A172 (cell line): ENCODE measurements around the gene MYB. TPM values are rescaled to one million over a fixed set of nuclear protein-coding genes. Genes with fewer than 3 reads are reported as not detected.

Experiments used
- DNase-seq: peaks from one replicate; pipeline ENCODE4 v3.0.0-alpha.2; 2015; ENCODE audit warnings: low spot score
- total RNA-seq: library from RNA; depleted of rRNA; stranded (reverse); fragments of >200 nt; shearing (Covaris generic); gene quantifications from 2 replicates; pipeline ENCODE4 v1.2.3, GENCODE V29; 2014; rRNA removed

Gene MYB
- total RNA-seq, 1 experiment from 2014 or later = 4.1 TPM

DNA sequence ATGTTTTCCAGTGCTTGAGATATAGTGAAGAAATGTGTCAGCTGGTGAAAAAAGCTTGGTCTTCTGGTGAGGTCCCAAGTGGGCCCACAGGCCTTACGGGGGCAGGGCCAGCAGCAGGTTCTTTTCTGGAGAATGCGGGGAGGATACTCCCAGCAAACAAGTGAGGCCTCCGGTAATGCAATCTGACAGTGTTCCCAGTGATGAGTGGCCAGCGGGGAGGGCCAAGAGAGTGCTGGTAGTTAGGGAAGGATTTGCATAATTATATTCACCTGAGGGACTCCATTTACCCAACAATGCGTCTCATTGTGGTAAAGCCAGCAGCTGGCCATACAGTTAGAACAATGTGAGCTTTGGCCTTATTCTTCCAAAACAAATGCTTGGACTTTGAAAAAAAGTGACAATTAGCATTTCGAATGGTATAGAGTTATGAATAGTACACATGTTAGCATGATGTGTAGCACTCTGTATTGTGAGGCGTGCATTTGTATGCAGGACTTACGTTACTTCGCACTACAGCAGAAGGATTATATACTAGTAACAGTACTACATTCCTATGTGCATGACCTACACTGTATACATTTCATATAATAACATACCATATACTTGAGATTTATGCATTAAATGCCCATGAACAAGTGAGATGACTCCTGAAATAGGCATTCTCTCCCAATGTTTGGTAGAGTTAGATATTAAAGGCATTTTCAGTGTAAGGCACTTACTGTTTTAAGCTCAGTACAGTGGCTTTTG lies 69.8 kb downstream of the MYB start:
- DNase-seq = no peak

DNA sequence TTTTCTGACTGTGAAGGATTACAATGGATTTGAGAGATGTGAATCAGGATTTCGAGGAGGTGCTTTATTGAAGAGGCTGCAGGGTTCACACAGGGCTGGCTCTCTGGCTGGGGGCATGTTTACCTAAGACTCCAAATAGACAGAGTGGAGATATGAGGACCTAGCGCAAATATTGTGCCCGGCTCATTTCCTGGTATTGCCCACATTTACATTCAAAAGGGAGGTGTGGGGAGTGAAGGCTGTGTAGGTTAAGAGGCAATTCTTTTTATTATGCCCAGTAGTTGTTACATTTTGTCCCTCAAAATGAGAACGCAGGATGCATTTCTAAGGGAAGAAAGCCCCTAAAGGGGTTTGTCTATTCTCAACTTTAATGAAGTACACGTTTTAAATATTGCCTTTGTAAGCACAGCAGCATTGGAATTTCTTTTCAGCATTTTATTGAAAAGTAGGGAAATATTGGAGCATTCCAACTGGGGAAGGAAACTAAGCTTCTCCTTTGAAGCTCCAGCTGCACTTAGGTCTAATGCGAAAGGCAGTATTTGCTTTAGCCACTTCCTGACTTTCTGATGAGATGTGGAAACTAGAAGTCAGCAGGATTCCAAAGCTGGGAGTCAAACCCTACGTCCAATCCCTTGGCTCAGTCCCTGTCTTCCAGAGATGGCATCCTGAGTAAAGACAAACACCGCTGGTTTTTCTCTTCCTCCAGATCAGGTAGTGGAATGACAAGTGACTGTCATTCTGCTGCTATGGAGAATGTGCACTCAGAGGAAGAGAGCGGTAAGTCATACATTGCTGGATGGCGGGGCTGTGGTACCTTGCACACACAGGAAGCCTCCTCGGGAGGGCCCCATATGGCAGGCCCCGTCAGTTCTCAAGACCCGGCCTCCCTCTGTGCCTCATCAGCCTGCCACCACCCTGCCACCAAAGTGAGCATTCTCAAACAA lies 70.7 kb downstream of the MYB start:
- peak; percentile 17 for DNase-seq

DNA sequence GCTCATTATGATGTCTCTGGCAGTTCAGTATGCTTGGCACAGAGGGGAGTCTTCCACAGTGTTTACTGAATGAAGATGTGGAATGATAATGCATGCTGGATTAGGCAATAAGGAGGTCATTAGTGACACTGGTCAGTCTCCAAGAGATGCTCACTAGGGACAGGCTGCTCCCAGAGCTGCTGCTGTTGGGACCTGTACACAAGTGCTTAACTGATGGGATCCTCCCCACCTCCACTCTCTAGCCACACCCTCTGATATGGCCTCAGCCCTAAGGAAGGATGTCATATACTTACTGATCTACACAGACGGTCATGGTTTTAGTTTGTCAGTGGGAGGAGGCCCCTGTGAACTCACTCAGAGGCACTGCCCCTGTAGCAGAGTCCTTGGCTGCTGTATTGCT lies 73.4 kb downstream of the MYB start:
- DNase-seq = no peak

DNA sequence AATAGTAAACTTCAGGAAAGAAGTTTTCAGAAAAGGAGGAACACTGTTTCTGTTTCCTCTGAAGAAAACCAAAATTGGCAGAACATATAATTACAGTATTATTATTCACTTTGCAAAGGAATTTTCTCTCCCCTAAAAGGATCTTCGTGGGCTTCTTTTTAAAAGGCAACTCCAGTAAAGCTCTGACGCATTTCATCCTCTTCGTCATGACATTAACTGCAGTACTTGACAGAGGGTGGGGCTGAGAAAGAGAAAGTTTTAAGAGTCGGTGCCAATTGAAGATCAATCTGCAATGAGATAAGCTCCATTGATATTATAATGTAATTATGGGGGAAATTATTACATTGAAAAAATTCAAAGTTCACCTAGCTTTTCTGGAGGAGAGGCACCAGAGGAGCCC lies 75.8 kb downstream of the MYB start:
- no peak for DNase-seq

DNA sequence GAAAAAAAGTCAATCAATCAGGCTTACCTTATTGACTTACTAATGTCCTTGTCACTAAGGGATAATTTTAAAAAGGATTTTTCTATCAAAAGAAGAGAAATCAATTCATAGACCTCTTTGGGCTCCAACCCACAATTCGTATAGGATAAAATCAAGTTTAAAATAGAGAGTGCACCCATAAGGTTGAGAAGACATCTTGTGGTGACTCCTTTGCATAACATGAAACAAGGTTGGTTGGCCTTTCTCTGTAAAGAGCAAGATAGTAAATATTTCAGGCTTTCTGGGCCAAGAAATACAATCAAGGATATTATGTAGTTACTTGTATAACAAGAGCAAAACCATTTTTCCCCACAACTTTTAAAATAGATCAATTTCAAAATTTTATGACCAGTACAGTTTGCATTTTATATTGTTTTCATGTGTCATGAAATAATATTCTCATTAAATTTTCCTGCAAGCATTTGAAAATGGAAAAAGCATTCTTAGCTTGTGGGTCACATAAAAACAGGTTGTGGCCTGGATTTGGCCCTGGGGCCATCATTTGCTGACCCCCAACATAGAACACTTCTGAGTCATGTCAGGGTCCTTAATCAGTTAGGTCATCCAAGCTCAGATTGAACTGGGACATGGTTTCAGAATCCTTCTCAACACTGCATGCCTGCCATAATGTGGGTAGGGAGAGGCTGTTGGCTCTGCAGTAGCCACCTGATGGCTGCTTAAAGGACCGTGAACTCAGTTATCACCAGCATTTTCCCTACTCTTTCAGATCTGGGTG lies 76.7 kb downstream of the MYB start:
- DNase-seq = no peak

DNA sequence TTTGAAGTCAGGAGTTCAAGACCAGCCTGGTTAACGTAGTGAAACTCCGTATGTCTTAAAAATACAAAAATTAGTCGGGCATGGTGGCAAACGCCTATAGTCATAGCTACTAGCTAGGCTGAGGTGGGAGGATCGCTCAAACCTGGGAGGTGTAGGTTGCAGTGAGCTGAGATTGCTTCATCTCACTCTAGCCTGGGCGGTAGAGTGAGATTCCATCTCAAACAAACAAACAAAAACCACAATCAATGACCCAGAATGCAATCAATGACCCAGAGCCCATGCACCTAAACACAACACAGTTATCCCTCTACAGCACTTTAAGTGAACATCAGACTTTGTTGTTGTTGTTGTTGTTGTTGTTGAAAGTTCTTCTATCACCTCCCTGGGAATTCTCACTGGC lies 77.9 kb downstream of the MYB start:
- DNase-seq = no peak

DNA sequence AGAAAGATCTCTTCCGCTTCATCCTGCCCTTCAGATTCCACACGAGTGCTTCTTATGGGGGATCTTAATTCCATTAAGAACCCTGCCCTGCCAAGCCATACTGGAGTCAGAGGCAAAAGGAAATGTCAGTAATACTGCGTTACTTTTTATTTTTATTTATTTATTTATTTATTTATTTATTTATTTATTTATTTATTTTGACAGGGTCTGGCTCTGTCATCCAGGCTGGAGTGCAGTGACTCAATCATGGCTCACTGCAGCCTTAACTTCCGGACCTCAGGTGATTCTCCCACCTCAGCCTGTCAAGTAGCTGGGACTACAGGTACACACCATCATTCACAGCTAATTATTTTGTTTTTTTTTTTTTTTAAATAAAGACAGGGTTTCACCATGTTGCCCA lies 79.5 kb downstream of the MYB start:
- no peak for DNase-seq

DNA sequence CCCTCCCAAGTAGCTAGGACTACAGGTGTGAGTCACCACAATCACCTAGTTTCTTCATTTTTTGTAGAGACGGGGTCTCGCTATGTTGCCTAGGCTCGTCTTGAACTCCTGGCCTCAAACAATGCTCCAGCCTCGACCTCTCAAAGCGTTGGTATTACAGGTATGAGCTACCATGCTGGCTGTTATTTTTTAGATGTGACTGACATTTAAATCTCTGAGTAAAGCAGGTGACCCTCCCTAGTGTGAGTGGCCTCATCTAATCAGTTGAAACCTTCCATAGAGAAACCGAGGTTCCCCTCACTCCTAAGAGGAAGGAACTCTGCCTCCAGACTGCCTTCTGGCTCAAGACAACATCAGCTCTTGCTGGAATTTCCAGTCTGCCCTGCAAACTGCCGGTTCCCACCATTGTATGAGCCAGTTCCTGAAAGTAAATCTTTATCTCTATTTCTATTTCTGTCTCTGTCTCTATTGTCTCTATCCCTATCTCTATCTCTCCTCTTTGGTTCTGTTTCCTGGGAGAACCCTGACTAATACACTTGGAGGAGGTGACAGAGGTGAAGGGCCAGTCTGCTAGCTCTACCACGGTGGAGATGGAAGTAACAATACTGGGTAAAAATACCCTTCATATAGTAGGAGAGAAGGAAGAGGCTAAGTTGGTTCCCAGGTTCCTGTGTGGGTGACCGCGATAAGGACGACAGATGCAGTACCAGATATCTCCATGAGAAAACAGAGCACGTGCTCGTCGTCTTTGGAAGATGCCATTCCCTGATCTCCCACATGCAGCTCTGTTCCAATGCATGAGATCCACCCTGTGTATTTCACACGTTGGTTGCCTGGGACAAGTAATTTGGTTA lies 81.0 kb downstream of the MYB start:
- DNase-seq = no peak

DNA sequence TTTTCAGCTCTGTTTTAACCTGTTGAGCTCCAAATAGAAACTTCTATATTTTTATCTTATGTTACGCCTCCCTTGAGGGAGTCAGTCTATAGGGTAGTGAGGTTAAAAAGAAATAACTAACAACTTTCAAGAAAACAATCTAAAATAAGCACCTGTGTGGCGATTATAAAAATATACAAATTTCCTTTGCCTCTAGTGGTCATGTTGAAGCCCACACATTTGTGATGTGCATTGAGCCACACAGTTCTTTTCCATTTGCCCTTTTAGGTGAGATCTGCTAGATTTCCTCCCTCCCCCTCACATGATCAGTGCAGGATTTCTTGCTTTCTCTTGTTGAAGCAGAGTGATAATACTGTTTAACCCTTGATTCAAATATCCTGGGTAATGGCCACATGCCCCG lies 84.2 kb downstream of the MYB start:
- DNase-seq = no peak

DNA sequence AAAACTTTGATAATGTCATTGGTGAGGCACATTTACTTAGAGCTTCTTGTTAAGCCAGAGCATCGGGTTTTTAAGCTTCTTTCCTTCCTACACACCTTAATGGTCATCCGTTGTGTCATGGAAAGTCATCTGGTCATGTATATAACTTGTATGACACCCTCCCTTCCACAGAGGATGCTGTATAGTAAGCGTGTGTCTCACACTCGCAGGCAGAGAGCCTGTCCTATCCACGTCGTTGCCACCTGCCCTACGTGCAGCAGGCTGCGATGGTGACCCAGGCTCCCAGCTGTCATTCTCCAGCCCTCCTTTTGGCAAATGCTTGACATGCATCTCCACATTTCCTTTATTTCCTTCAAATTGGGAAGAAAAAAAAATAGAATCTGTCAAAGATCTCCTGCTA lies 85.6 kb downstream of the MYB start:
- DNase-seq = no peak

DNA sequence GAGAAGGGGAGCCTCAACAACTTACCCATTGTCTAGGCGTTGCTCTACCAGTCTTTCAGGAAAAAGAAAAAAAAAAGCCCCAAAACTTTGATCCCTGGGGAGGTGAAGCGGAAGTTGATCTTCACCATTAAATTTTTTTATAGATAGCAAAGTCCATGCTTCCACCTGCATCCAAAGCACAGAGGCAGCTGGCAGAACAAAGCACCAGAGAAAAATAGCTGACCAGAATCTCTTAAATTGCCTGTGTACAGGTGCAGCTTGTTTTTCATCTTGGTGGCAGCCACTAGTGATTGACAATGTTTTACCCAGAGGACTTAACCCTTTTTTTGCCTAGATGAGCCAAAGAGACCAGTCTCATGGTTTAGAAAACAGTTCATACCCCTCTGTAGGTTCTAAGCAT lies 86.0 kb downstream of the MYB start:
- no peak for DNase-seq

DNA sequence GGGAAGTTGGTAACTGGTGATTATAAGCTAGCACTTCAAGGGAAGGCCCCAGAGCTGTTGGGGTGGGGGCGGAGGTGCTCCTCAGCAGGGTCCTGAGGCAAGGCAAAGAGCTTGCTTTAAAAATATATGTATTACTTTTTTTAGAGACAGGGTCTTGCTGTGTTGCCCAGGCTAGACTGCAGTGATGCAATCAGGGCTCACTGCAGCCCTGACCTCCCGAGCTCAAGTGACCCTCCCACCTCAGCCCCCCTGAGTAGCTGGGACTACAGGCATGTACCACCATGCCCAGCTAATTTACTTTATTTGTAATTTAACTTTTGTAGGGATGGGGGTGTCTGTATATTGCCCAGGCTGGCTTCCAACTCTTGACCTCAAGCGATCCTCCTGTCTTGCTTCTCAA lies 87.2 kb downstream of the MYB start:
- DNase-seq = no peak

DNA sequence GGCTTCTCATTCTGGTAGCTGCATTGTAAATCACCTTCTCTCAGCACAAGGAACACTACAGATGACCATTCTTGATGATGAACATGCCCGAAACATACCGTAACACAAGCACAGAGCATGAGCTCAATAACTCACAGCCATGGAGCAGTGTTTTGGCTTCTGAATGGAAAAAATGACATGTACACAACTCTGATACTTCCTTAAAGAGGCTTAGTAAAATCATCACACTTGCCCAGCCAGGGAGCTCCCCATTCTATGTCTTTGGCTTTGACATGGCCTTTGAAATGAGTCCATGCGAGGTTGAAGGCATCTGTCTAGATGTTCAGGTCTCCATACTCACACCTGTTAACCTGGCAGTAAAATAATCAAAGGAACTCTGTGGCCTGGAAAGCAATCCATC lies 87.6 kb downstream of the MYB start:
- no peak for DNase-seq

Other genes starting within 250 kb of the MYB start
- 0.69 and 0.77 TPM in 2 replicates for gene ALDH8A1, start 231.2 kb upstream of the MYB start, total RNA-seq
- 157 and 160 TPM in 2 replicates for gene HBS1L, start 126.5 kb upstream of the MYB start, total RNA-seq